Fibroblast of the aortic adventitia (primary cell): ENCODE data around the gene ATRIP. TPM values are rescaled to one million over a fixed set of nuclear protein-coding genes. Genes with fewer than 3 reads are reported as not detected.
"Not testable (repeated sequence)": the region's sequence is repeated elsewhere in the genome, so short reads cannot be mapped to it uniquely, and the experiment has no call there.

Experiments
- DNase-seq: peaks from one replicate; pipeline ENCODE4 v3.0.0-alpha.2; 2010; ENCODE audit warnings: low read depth
- H3K4me3 ChIP-seq: 2 replicates; pipeline ENCODE4 v1.5.1; 2011; ENCODE audit warnings: low read depth, mild to moderate bottlenecking, control low read depth, low read length, moderate library complexity
- CTCF ChIP-seq: IDR thresholded peaks from 2 replicates; pipeline ENCODE4 v1.5.1; 2011; ENCODE audit warnings: mild to moderate bottlenecking, low read length, control low read depth, inconsistent platforms; ENCODE audit not compliant: insufficient read depth
- total RNA-seq: library from RNA; depleted of rRNA; stranded (reverse); fragments of >200 nt; gene quantifications from 2 replicates; pipeline ENCODE4 v1.2.3, GENCODE V29; 2012; ENCODE audit warnings: low replicate concordance

ATRIP gene
- total RNA-seq, 1 donor = 14.5 TPM

- no peak overlapping the region for H3K4me3 ChIP-seq
- no peak for DNase-seq
- TF ChIP-seq CTCF = no peak
Observed at GRCh38 chr3:48474619-48475018, 28.1 kb downstream of the ATRIP start.

- DNase-seq = no peak
- no peak overlapping the region for H3K4me3 ChIP-seq
- TF ChIP-seq CTCF = no peak
Observed at GRCh38 chr3:48475188-48475587, 28.7 kb downstream of the ATRIP start.

GRCh38 chr3:48476426-48477053 lies 30.0 kb downstream of the ATRIP start:
- no peak for TF ChIP-seq CTCF
- DNase-seq = no peak
- no peak overlapping the region for H3K4me3 ChIP-seq

- no peak for TF ChIP-seq CTCF
- DNase-seq = no peak
- H3K4me3 ChIP-seq = no peak overlapping the region
Observed at GRCh38 chr3:48477959-48478520, 31.5 kb downstream of the ATRIP start.

- no peak for DNase-seq
- no peak overlapping the region for H3K4me3 ChIP-seq
- no peak for TF ChIP-seq CTCF
Observed at GRCh38 chr3:48478626-48479555, 32.4 kb downstream of the ATRIP start.

GRCh38 chr3:48480891-48481290 lies 34.4 kb downstream of the ATRIP start:
- DNase-seq, H3K4me3 ChIP-seq: not testable (repeated sequence)

GRCh38 chr3:48482822-48483221 lies 36.3 kb downstream of the ATRIP start:
- DNase-seq, H3K4me3 ChIP-seq: not testable (repeated sequence)

- no peak for DNase-seq
- H3K4me3 ChIP-seq = no peak overlapping the region
- TF ChIP-seq CTCF = no peak
Observed at GRCh38 chr3:48486952-48487351, 40.4 kb downstream of the ATRIP start.
